NT2/D1 (cell line): ENCODE data around the gene ITGA5.

Source experiments
- SUZ12 ChIP-seq: IDR thresholded peaks from 2 replicates; pipeline ENCODE4 v1.6.1; 2011; ENCODE audit not compliant: insufficient read length, insufficient read depth; ENCODE audit errors: extremely low read depth
- YY1 ChIP-seq: IDR thresholded peaks from 2 replicates; pipeline ENCODE4 v1.6.1; 2011; ENCODE audit not compliant: insufficient read length, insufficient read depth
- ZNF274 ChIP-seq: IDR thresholded peaks from 2 replicates; pipeline ENCODE4 v1.6.1; 2011; ENCODE audit warnings: mild to moderate bottlenecking, low read depth, low read length

DNA sequence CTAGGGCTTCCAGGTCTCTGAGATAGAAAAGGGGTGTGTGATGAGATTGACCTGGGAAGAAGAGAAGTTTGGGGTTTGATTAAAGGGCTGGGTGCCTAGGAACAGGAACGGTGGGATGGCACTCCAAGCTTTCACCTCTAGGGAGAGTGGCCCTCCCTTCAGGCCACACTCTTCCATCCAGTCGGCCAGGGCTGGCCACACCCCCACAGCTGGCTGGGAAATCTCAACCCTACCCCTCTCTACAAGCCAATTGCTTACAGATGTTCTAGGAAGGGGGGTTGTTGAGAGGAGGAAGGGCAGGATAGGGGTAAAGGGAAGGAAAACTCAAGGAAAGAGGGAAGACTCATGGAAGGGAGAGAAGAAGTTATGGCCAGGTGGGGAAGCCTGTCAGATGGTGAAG is 6.6 kb upstream of the ITGA5 start:
- no peak for TF ChIP-seq SUZ12
- no peak for TF ChIP-seq YY1
- no peak for TF ChIP-seq ZNF274
